Esophagus muscularis mucosa (tissue), 4 donors: ENCODE measurements around the gene CEP85. TPM values are rescaled to one million over a fixed set of nuclear protein-coding genes. Genes with fewer than 3 reads are reported as not detected.
"Not testable (repeated sequence)": the region's sequence is repeated elsewhere in the genome, so short reads cannot be mapped to it uniquely, and the experiment has no call there.

Experiments
- DNase-seq: peaks from one replicate; pipeline ENCODE4 v3.0.0-alpha.2; 2017; ENCODE audit errors: extremely low spot score
- H3K27ac ChIP-seq, 4 donors: fragments of 200-600 bp; sonication (generic); replicated peaks in 1 of 4; 1 replicate in 3 of 4; 2 replicates in 1 of 4; pipeline ENCODE4 v1.5.1; 2016 to 2019; ENCODE audit warnings: mild to moderate bottlenecking in 1 of 4
- H3K27me3 ChIP-seq, 4 donors: fragments of 200-600 bp; sonication (generic); one replicate each; pipeline versions ENCODE4 v1.5.1 to v1.6.0; 2016 to 2019
- H3K36me3 ChIP-seq, 4 donors: fragments of 200-600 bp; sonication (generic); one replicate each; pipeline ENCODE4 v1.5.1; 2016 to 2019
- H3K4me1 ChIP-seq, 4 donors: fragments of 200-600 bp; sonication (generic); one replicate each; pipeline ENCODE4 v1.5.1; 2016 to 2019
- H3K4me3 ChIP-seq, 4 donors: fragments of 200-600 bp; sonication (generic); 1 replicate in 2 of 4; 2 replicates in 2 of 4; pipeline ENCODE4 v1.5.1; 2016 to 2019; ENCODE audit warnings: mild to moderate bottlenecking in 4 of 4, moderate library complexity in 1 of 4
- H3K9me3 ChIP-seq, 4 donors: fragments of 200-600 bp; sonication (generic); 1 replicate in 3 of 4; 2 replicates in 1 of 4; pipeline ENCODE4 v1.5.1; 2016 to 2019
- CTCF ChIP-seq, 3 experiments: fragments of 200-600 bp in 2 of 3; fragments of 450-650 bp in 1 of 3; sonication (generic) in 2 of 3; IDR thresholded peaks; one replicate each; pipeline ENCODE4 v1.5.1; 2017 to 2019; ENCODE audit warnings: antibody characterized with exemption in 3 of 3, mild to moderate bottlenecking in 2 of 3, moderate library complexity in 1 of 3
- EP300 ChIP-seq: sonication (generic); formaldehyde crosslinking; IDR thresholded peaks from one replicate; pipeline ENCODE4 v1.6.1; 2017; ENCODE audit warnings: antibody characterized with exemption
- POLR2A ChIP-seq: fragments of 450-650 bp; IDR thresholded peaks from one replicate; pipeline ENCODE4 v1.6.1; 2017; ENCODE audit warnings: antibody characterized with exemption, moderate library complexity, mild to moderate bottlenecking, low read depth
- POLR2AphosphoS5 ChIP-seq, 2 donors: sonication (generic); formaldehyde crosslinking; IDR thresholded peaks; one replicate each; pipeline ENCODE4 v1.6.1; 2017; ENCODE audit warnings: antibody characterized with exemption in 2 of 2
- WGBS: methylation state at CpG from one replicate; pipeline ENCODE4 v1.1.5; 2018; 5-methylcytosine and 5-hydroxymethylcytosine counted together
- intact Hi-C: fragments of 100-400 bp; cut with DNase I; formaldehyde crosslinking; loops from one replicate; pipeline ENCODE4 v1.15.1; 2023
- total RNA-seq, 4 donors: library from RNA; depleted of rRNA; stranded (reverse); fragments of >200 nt; gene quantifications; one replicate each; pipeline versions ENCODE4 v1.1.0 to v1.2.1, GENCODE V29; 2016

CEP85 gene
- total RNA-seq, 4 donors from 2014 or later = 3.0 to 6.3 (median 4.8) TPM

GRCh38 chr1:26307363-26307781, 73.4 kb downstream of the CEP85 start:
- WGBS = 52% methylated on average over 6 of the region's 6 CpGs
- no peak for DNase-seq
- TF ChIP-seq POLR2AphosphoS5 (IDR thresholded peaks at IDR 0.05) (no peak), CTCF (IDR thresholded peaks at IDR 0.05) (no peak)
- H3K4me1 ChIP-seq = peaks cover 8 to 25% (median 14%) of the 10 kb centered on the region in 4 donors
- H3K9me3 ChIP-seq = no peaks in the 10 kb centered on the region
- no peaks in the 10 kb centered on the region for H3K36me3 ChIP-seq
- H3K27ac ChIP-seq = peak overlapping the region in 3 of 4 donors; percentile 63 to 76 (median 75)
- no peak overlapping the region for H3K4me3 ChIP-seq
- intact Hi-C loops = no loop called here
- no peaks in the 10 kb centered on the region for H3K27me3 ChIP-seq

- H3K4me1 ChIP-seq = peaks cover 8 to 21% (median 14%) of the 10 kb centered on the region in 4 donors
- H3K4me3 ChIP-seq, DNase-seq, H3K36me3 ChIP-seq, H3K9me3 ChIP-seq, H3K27me3 ChIP-seq, intact Hi-C loops, H3K27ac ChIP-seq: not testable (repeated sequence)
- 85% methylated on average over 21 of the region's 21 CpGs for WGBS
These were observed 74.2 kb downstream of the CEP85 start for GRCh38 chr1:26307966-26308899.

- no peaks in the 10 kb centered on the region for H3K9me3 ChIP-seq
- H3K36me3 ChIP-seq = no peaks in the 10 kb centered on the region
- H3K27ac ChIP-seq = no peak overlapping the region
- no peak for DNase-seq
- intact Hi-C loops = no loop called here
- H3K4me1 ChIP-seq = peaks cover 0 to 12% (median 7%) of the 10 kb centered on the region in 4 donors
- TF ChIP-seq CTCF (IDR thresholded peaks at IDR 0.05) = no peak
- TF ChIP-seq POLR2AphosphoS5 (IDR thresholded peaks at IDR 0.05) = no peak
- no peak for TF ChIP-seq EP300
- TF ChIP-seq POLR2A = no peak
- 80% methylated on average over 5 of the region's 5 CpGs for WGBS
- H3K27me3 ChIP-seq = peaks cover 0 to 7% (median 0%) of the 10 kb centered on the region in 4 donors
- H3K4me3 ChIP-seq = no peak overlapping the region
These were observed 80.5 kb downstream of the CEP85 start for GRCh38 chr1:26314501-26314900.

- Histone ChIP-seq H3K9me3 (no peaks in the 10 kb centered on the region), H3K36me3 (no peaks in the 10 kb centered on the region), H3K27me3 (peaks cover 0 to 12% (median 2%) of the 10 kb centered on the region in 4 donors), H3K4me3 (no peak overlapping the region), H3K4me1 (peaks cover 4 to 16% (median 9%) of the 10 kb centered on the region in 4 donors), H3K27ac (no peak overlapping the region)
- 81% methylated on average over 8 of the region's 8 CpGs for WGBS
- intact Hi-C loops = no loop called here
- TF ChIP-seq EP300 (no peak), CTCF (IDR thresholded peaks at IDR 0.05) (no peak), POLR2A (no peak), POLR2AphosphoS5 (IDR thresholded peaks at IDR 0.05) (no peak)
- DNase-seq = no peak
These were observed 82.2 kb downstream of the CEP85 start for GRCh38 chr1:26315874-26316850.

GRCh38 chr1:26317146-26317545, 83.1 kb downstream of the CEP85 start:
- Histone ChIP-seq H3K27me3 (peaks cover 0 to 12% (median 2%) of the 10 kb centered on the region in 4 donors), H3K27ac (no peak overlapping the region), H3K4me3 (no peak overlapping the region), H3K36me3 (no peaks in the 10 kb centered on the region), H3K9me3 (no peaks in the 10 kb centered on the region), H3K4me1 (peaks cover 7 to 22% (median 15%) of the 10 kb centered on the region in 4 donors)
- intact Hi-C loops = loop anchor here (1.0 kb wide), 1 partner anchor 14 kb away; no protein-coding TSS in a partner anchor
- WGBS = 88% methylated on average over 2 of the region's 2 CpGs
- no peak for TF ChIP-seq POLR2AphosphoS5 (IDR thresholded peaks at IDR 0.05)
- TF ChIP-seq CTCF (IDR thresholded peaks at IDR 0.05) = no peak
- TF ChIP-seq EP300 = no peak
- TF ChIP-seq POLR2A = no peak
- no peak for DNase-seq
